ENCODE measurements around the gene SUGP1.

Gene SUGP1

GRCh38 chr19:19300613-19301012 lies 19.7 kb downstream of the SUGP1 start:
- no peaks in the 10 kb centered on the region for H3K9me3 ChIP-seq (ENCODE audit: insufficient read depth, low read length)
- H3K27ac ChIP-seq (ENCODE audit: low read length), result no peak overlapping the region
- no peaks in the 10 kb centered on the region for H3K4me1 ChIP-seq (ENCODE audit: low read length)
- no peak overlapping the region for H3K9ac ChIP-seq (ENCODE audit: low read length)
- H3K36me3 ChIP-seq (replicated peaks; ENCODE audit: low read depth, low read length), result peaks cover 48% of the 10 kb centered on the region
- H2AFZ ChIP-seq (ENCODE audit: low read depth, low read length), result no peak overlapping the region
- H3K4me2 ChIP-seq (ENCODE audit: low read length), result no peak overlapping the region
- TF ChIP-seq CTCF (IDR thresholded peaks at IDR 0.05; ENCODE audit: low read depth, low read length), result no peak
- TF ChIP-seq EZH2phosphoT487 (IDR thresholded peaks at IDR 0.05; ENCODE audit: low read depth), result no peak
- no peaks in the 10 kb centered on the region for H3K79me2 ChIP-seq (ENCODE audit: low read length)
- no peaks in the 10 kb centered on the region for H3K27me3 ChIP-seq (ENCODE audit: low read depth, low read length)
- no peaks in the 10 kb centered on the region for H4K20me1 ChIP-seq (ENCODE audit: insufficient read depth, low read length)
- no peak overlapping the region for H3K4me3 ChIP-seq (ENCODE audit: low read length)

GRCh38 chr19:19297759-19298158 lies 22.6 kb downstream of the SUGP1 start:
- Histone ChIP-seq H3K27ac (ENCODE audit: low read length) (no peak overlapping the region), H3K4me3 (ENCODE audit: low read length) (no peak overlapping the region), H3K4me2 (ENCODE audit: low read length) (no peak overlapping the region), H3K9ac (ENCODE audit: low read length) (no peak overlapping the region), H3K36me3 (replicated peaks; ENCODE audit: low read depth, low read length) (peaks cover 47% of the 10 kb centered on the region), H3K27me3 (ENCODE audit: low read depth, low read length) (no peaks in the 10 kb centered on the region), H4K20me1 (ENCODE audit: insufficient read depth, low read length) (no peaks in the 10 kb centered on the region), H3K4me1 (ENCODE audit: low read length) (no peaks in the 10 kb centered on the region), H3K79me2 (ENCODE audit: low read length) (no peaks in the 10 kb centered on the region), H3K9me3 (ENCODE audit: insufficient read depth, low read length) (no peaks in the 10 kb centered on the region), H2AFZ (ENCODE audit: low read depth, low read length) (no peak overlapping the region)
- TF ChIP-seq CTCF (IDR thresholded peaks at IDR 0.05; ENCODE audit: low read depth, low read length) (no peak), EZH2phosphoT487 (IDR thresholded peaks at IDR 0.05; ENCODE audit: low read depth) (no peak)

- no peak overlapping the region for H3K9ac ChIP-seq (ENCODE audit: low read length)
- TF ChIP-seq EZH2phosphoT487 (IDR thresholded peaks at IDR 0.05; ENCODE audit: low read depth) (no peak), CTCF (IDR thresholded peaks at IDR 0.05; ENCODE audit: low read depth, low read length) (no peak)
- no peak overlapping the region for H2AFZ ChIP-seq (ENCODE audit: low read depth, low read length)
- H3K9me3 ChIP-seq (ENCODE audit: insufficient read depth, low read length), result no peaks in the 10 kb centered on the region
- peaks cover 49% of the 10 kb centered on the region for H3K36me3 ChIP-seq (replicated peaks; ENCODE audit: low read depth, low read length)
- H3K4me2 ChIP-seq (ENCODE audit: low read length), result no peak overlapping the region
- H3K79me2 ChIP-seq (ENCODE audit: low read length), result no peaks in the 10 kb centered on the region
- no peaks in the 10 kb centered on the region for H4K20me1 ChIP-seq (ENCODE audit: insufficient read depth, low read length)
- no peak overlapping the region for H3K27ac ChIP-seq (ENCODE audit: low read length)
- H3K4me3 ChIP-seq (ENCODE audit: low read length), result no peak overlapping the region
- no peaks in the 10 kb centered on the region for H3K27me3 ChIP-seq (ENCODE audit: low read depth, low read length)
- no peaks in the 10 kb centered on the region for H3K4me1 ChIP-seq (ENCODE audit: low read length)
Measured at GRCh38 chr19:19296953-19297689, 23.2 kb downstream of the SUGP1 start.

- H3K9ac ChIP-seq (ENCODE audit: low read length), result no peak overlapping the region
- no peak overlapping the region for H3K4me3 ChIP-seq (ENCODE audit: low read length)
- H3K27ac ChIP-seq (ENCODE audit: low read length), result no peak overlapping the region
- H2AFZ ChIP-seq (ENCODE audit: low read depth, low read length), result no peak overlapping the region
- H3K4me2 ChIP-seq (ENCODE audit: low read length), result no peak overlapping the region
- no peaks in the 10 kb centered on the region for H3K79me2 ChIP-seq (ENCODE audit: low read length)
- H4K20me1 ChIP-seq (ENCODE audit: insufficient read depth, low read length), result no peaks in the 10 kb centered on the region
- H3K9me3 ChIP-seq (ENCODE audit: insufficient read depth, low read length), result no peaks in the 10 kb centered on the region
- H3K36me3 ChIP-seq (replicated peaks; ENCODE audit: low read depth, low read length), result peaks cover 40% of the 10 kb centered on the region
- TF ChIP-seq EZH2phosphoT487 (IDR thresholded peaks at IDR 0.05; ENCODE audit: low read depth) (no peak), CTCF (IDR thresholded peaks at IDR 0.05; ENCODE audit: low read depth, low read length) (no peak)
- H3K27me3 ChIP-seq (ENCODE audit: low read depth, low read length), result no peaks in the 10 kb centered on the region
- H3K4me1 ChIP-seq (ENCODE audit: low read length), result no peaks in the 10 kb centered on the region
Measured at GRCh38 chr19:19294914-19295313, 25.4 kb downstream of the SUGP1 start.

Data from OCI-LY3 (cell line).